Lower leg skin (tissue), 4 donors: ENCODE measurements around the gene TICAM1. TPM values are rescaled to one million over a fixed set of nuclear protein-coding genes. Genes with fewer than 3 reads are reported as not detected.
A peak's percentile ranks its signal among the peaks of the same experiment; 100 is the strongest.

Experiments used
- DNase-seq, 2 donors: peaks; one replicate each; pipeline ENCODE4 v3.0.0-alpha.2; 2019; ENCODE audit warnings: low spot score in 2 of 2
- H3K4me3 ChIP-seq: fragments of 200-600 bp; sonication (generic); 2 replicates; pipeline ENCODE4 v1.5.1; 2017; ENCODE audit warnings: mild to moderate bottlenecking, low read depth; ENCODE audit not compliant: poor library complexity, severe bottlenecking
- CTCF ChIP-seq, 3 donors: fragments of 450-650 bp; IDR thresholded peaks; one replicate each; pipeline ENCODE4 v1.5.1; 2016; ENCODE audit warnings: antibody characterized with exemption in 3 of 3, mild to moderate bottlenecking in 3 of 3, moderate library complexity in 2 of 3
- POLR2A ChIP-seq, 2 donors: fragments of 450-650 bp; IDR thresholded peaks; one replicate each; pipeline ENCODE4 v1.6.1; 2016 to 2017; ENCODE audit warnings: antibody characterized with exemption in 2 of 2, mild to moderate bottlenecking in 1 of 2, moderate library complexity in 1 of 2
- WGBS, 2 donors: methylation state at CpG; one replicate each; pipeline ENCODE4 v1.1.5; 2018; 5-methylcytosine and 5-hydroxymethylcytosine counted together
- intact Hi-C: fragments of 100-400 bp; cut with DNase I; formaldehyde crosslinking; loops from one replicate; pipeline ENCODE4 v1.15.0; 2023; ENCODE audit warnings: low total_unique reads
- total RNA-seq, 4 donors: library from RNA; depleted of rRNA; stranded (reverse); fragments of >200 nt; gene quantifications; one replicate each; pipeline ENCODE4 v1.1.0, GENCODE V29; 2016

The TICAM1 gene
- total RNA-seq, 4 donors from 2014 or later, result 8.0 to 34.4 (median 15.3) TPM

GRCh38 chr19:4817467-4818277 lies 13.8 kb downstream of the TICAM1 start:
- no peak overlapping the region for H3K4me3 ChIP-seq
- DNase-seq, result no peak
- intact Hi-C loops, result no loop called here
- WGBS, 2 donors, result 78 to 91% methylated on average over 15 to 20 of the region's 32 CpGs
- TF ChIP-seq CTCF (IDR thresholded peaks at IDR 0.05) (no peak), POLR2A (IDR thresholded peaks at IDR 0.05) (no peak)

GRCh38 chr19:4816950-4817278 lies 14.6 kb downstream of the TICAM1 start:
- intact Hi-C loops, result no loop called here
- 86 to 96% methylated on average over 16 of the region's 16 CpGs for WGBS, 2 donors
- TF ChIP-seq POLR2A (IDR thresholded peaks at IDR 0.05) (no peak), CTCF (IDR thresholded peaks at IDR 0.05) (no peak)
- no peak for DNase-seq
- no peak overlapping the region for H3K4me3 ChIP-seq

GRCh38 chr19:4816202-4816949 lies 15.1 kb downstream of the TICAM1 start:
- 91 to 93% methylated on average over 32 to 35 of the region's 35 CpGs for WGBS, 2 donors
- intact Hi-C loops, result no loop called here
- no peak overlapping the region for H3K4me3 ChIP-seq
- no peak for DNase-seq
- TF ChIP-seq POLR2A (IDR thresholded peaks at IDR 0.05), result no peak
- no peak for TF ChIP-seq CTCF (IDR thresholded peaks at IDR 0.05)

- 27 to 34% methylated on average over 28 of the region's 28 CpGs for WGBS, 2 donors
- H3K4me3 ChIP-seq, result no peak overlapping the region
- intact Hi-C loops, result no loop called here
- TF ChIP-seq CTCF (IDR thresholded peaks at IDR 0.05), result no peak
- TF ChIP-seq POLR2A (IDR thresholded peaks at IDR 0.05), result no peak
- DNase-seq, result peak; percentile 92 to 96
Measured at GRCh38 chr19:4815426-4816201, 15.9 kb downstream of the TICAM1 start.

- no peak overlapping the region for H3K4me3 ChIP-seq
- TF ChIP-seq POLR2A (IDR thresholded peaks at IDR 0.05) (no peak), CTCF (IDR thresholded peaks at IDR 0.05) (no peak)
- no peak for DNase-seq
- WGBS, 2 donors, result 72 to 78% methylated on average over 7 of the region's 7 CpGs
- intact Hi-C loops, result loop anchor here (5.0 kb wide), 2 partner anchors 37 to 102 kb away; no protein-coding TSS in a partner anchor
Measured at GRCh38 chr19:4814625-4815425, 16.7 kb downstream of the TICAM1 start.
